Ovary (tissue), 9 donors: ENCODE measurements around the gene ARHGEF37. TPM values are rescaled to one million over a fixed set of nuclear protein-coding genes. Genes with fewer than 3 reads are reported as not detected.

Source experiments
- DNase-seq, 5 donors: peaks; one replicate each; pipeline ENCODE4 v3.0.0-alpha.2; 2019 to 2020
- H3K27ac ChIP-seq, 2 donors: fragments of 200-600 bp; one replicate each; pipeline versions ENCODE4 v1.5.1 to v1.8.0; 2019 to 2022
- H3K27me3 ChIP-seq: fragments of 200-600 bp; one replicate; pipeline ENCODE4 v1.8.0; 2022
- H3K36me3 ChIP-seq: fragments of 200-600 bp; sonication (generic); one replicate; pipeline ENCODE4 v1.5.1; 2019
- H3K4me1 ChIP-seq: one replicate; pipeline ENCODE4 v1.8.1; 2013; ENCODE audit warnings: mild to moderate bottlenecking, moderate library complexity; ENCODE audit not compliant: insufficient read depth
- H3K4me3 ChIP-seq: fragments of 200-600 bp; sonication (generic); one replicate; pipeline ENCODE4 v1.5.1; 2017
- H3K9me3 ChIP-seq, 2 donors: fragments of 200-600 bp in 1 of 2; sonication (generic) in 1 of 2; one replicate each; pipeline versions ENCODE4 v1.5.1 to v1.8.1; 2013 to 2019; ENCODE audit warnings: mild to moderate bottlenecking in 1 of 2, moderate library complexity in 1 of 2
- CTCF ChIP-seq, 3 donors: fragments of 450-650 bp in 2 of 3; fragments of 200-600 bp in 1 of 3; IDR thresholded peaks; one replicate each; pipeline versions ENCODE4 v1.5.1 to v1.8.0; 2016 to 2022; ENCODE audit warnings: antibody characterized with exemption in 3 of 3, mild to moderate bottlenecking in 1 of 3
- EP300 ChIP-seq: sonication (generic); formaldehyde crosslinking; IDR thresholded peaks from one replicate; pipeline ENCODE4 v1.6.1; 2017; ENCODE audit warnings: antibody characterized with exemption
- POLR2A ChIP-seq: fragments of 450-650 bp; IDR thresholded peaks from one replicate; pipeline ENCODE4 v1.6.1; 2017; ENCODE audit warnings: antibody characterized with exemption, mild to moderate bottlenecking, moderate library complexity
- WGBS, 3 donors: extraction: QIAGEN DNeasy Blood & Tissue Kit in 1 of 3; methylation state at CpG; one replicate each; pipeline versions ENCODE4 v1.1.5 to v1.1.7; 2013 to 2017; 5-methylcytosine and 5-hydroxymethylcytosine counted together
- intact Hi-C, 4 donors: fragments of 100-400 bp; cut with DNase I; formaldehyde crosslinking; loops; one replicate each; pipeline versions ENCODE4 v1.11.0 to v1.15.1; 2022 to 2023
- polyA plus RNA-seq, 2 donors: library from polyadenylated mRNA; stranded (reverse); fragments of 200-250 nt in 1 of 2; fragments of 350-450 nt in 1 of 2; fragmentation: Illumina TruSeq in 1 of 2; extraction: RNeasy Lipid Tissue Mini Kit (QIAGEN cat#74804) in 1 of 2; gene quantifications; one replicate each; pipeline ENCODE4 v1.2.3, GENCODE V29; 2013 to 2014
- total RNA-seq, 7 donors: library from RNA; depleted of rRNA in 2 of 7; stranded (reverse); fragments of >200 nt in 2 of 7; fragmentation: NEBNext Ultra II Directional in 3 of 7; extraction: Animal tissue kit (Norgen Biotek cat#: 25700) in 3 of 7; gene quantifications; one replicate each; pipeline versions ENCODE4 v1.1.0 to v1.2.4, GENCODE V29; 2016 to 2023
- donor health status: DM: no; HTN: no; CAD: no; lungs with moderate emphysema.
- donor health status: DM: no; HTN: no; CAD: no.
- donor health status: Bipolar disorder and iron deficiency.
- donor health status: DM: yes; HTN: yes; CAD: no.
- donor health status: DM: no; HTN: no; CAD: no.
- donor health status: DM: yes; HTN: yes; CAD: no.

Gene ARHGEF37
- total and polyA plus RNA-seq, 9 donors: 4.1 to 9.9 (median 6.2) TPM

- DNase-seq: no peak
- no peaks in the 10 kb centered on the region for H3K9me3 ChIP-seq
- no peaks in the 10 kb centered on the region for H3K36me3 ChIP-seq
Measured at GRCh38 chr5:149631506-149631905, 50.2 kb downstream of the ARHGEF37 start.

GRCh38 chr5:149632311-149633251 is 51.3 kb downstream of the ARHGEF37 start:
- WGBS, 3 donors: 55 to 71% (median 64%) methylated on average over 12 of the region's 12 CpGs

More at GRCh38 chr5:149631506-149631905, 50.2 kb downstream of the ARHGEF37 start:
- Histone ChIP-seq H3K4me3 (no peak overlapping the region), H3K27ac (no peak overlapping the region), H3K27me3 (no peaks in the 10 kb centered on the region), H3K4me1 (no peaks in the 10 kb centered on the region)
- intact Hi-C loops: loop anchor here in 2 of 4 donors (5.0 to 10.0 kb wide), 2 partner anchors 361 to 363 kb away; no protein-coding TSS in a partner anchor
- TF ChIP-seq POLR2A (no peak), EP300 (no peak), CTCF (IDR thresholded peaks at IDR 0.05) (no peak)
- WGBS, 3 donors: 91 to 96% (median 94%) methylated on average over 2 of the region's 2 CpGs

GRCh38 chr5:149633476-149634350 is 52.4 kb downstream of the ARHGEF37 start:
- 75 to 88% (median 85%) methylated on average over 8 of the region's 8 CpGs for WGBS, 3 donors
- TF ChIP-seq POLR2A: no peak
- no peak for TF ChIP-seq EP300
- TF ChIP-seq CTCF (IDR thresholded peaks at IDR 0.05): no peak
- Histone ChIP-seq H3K27ac (no peak overlapping the region), H3K27me3 (no peaks in the 10 kb centered on the region), H3K9me3 (no peaks in the 10 kb centered on the region), H3K4me3 (no peak overlapping the region), H3K36me3 (no peaks in the 10 kb centered on the region), H3K4me1 (no peaks in the 10 kb centered on the region)
- DNase-seq: no peak
- intact Hi-C loops: loop anchor here in 2 of 4 donors (5.0 to 10.0 kb wide), 2 partner anchors 359 to 361 kb away; no protein-coding TSS in a partner anchor

More at GRCh38 chr5:149632311-149633251, 51.3 kb downstream of the ARHGEF37 start:
- H3K4me1 ChIP-seq: no peaks in the 10 kb centered on the region
- no peak for DNase-seq
- intact Hi-C loops: loop anchor here in 2 of 4 donors (5.0 to 10.0 kb wide), 2 partner anchors 360 to 362 kb away; no protein-coding TSS in a partner anchor
- H3K9me3 ChIP-seq: no peaks in the 10 kb centered on the region
- H3K27me3 ChIP-seq: no peaks in the 10 kb centered on the region
- no peaks in the 10 kb centered on the region for H3K36me3 ChIP-seq
- no peak overlapping the region for H3K4me3 ChIP-seq
- H3K27ac ChIP-seq: no peak overlapping the region
- no peak for TF ChIP-seq EP300
- no peak for TF ChIP-seq CTCF (IDR thresholded peaks at IDR 0.05)
- no peak for TF ChIP-seq POLR2A

GRCh38 chr5:149635394-149635793 is 54.1 kb downstream of the ARHGEF37 start:
- H3K36me3 ChIP-seq: no peaks in the 10 kb centered on the region
- no peak for DNase-seq
- no peaks in the 10 kb centered on the region for H3K27me3 ChIP-seq
- H3K27ac ChIP-seq: no peak overlapping the region
- intact Hi-C loops: loop anchor here in 2 of 4 donors (5.0 to 10.0 kb wide), 2 partner anchors 352 to 359 kb away; no protein-coding TSS in a partner anchor
- no peaks in the 10 kb centered on the region for H3K9me3 ChIP-seq
- WGBS, 3 donors: 66 to 79% (median 67%) methylated on average over 2 of the region's 2 CpGs
- peaks cover 9% of the 10 kb centered on the region for H3K4me1 ChIP-seq
- no peak overlapping the region for H3K4me3 ChIP-seq
- TF ChIP-seq CTCF (IDR thresholded peaks at IDR 0.05): no peak
- no peak for TF ChIP-seq EP300
- TF ChIP-seq POLR2A: no peak
